H1 (cell line): ENCODE measurements around the gene RPS6KB2. TPM values are rescaled to one million over a fixed set of nuclear protein-coding genes. Genes with fewer than 3 reads are reported as not detected.
A peak's percentile ranks its signal among the peaks of the same experiment; 100 is the strongest.

Source experiments
- CREB1 ChIP-seq: IDR thresholded peaks from 2 replicates; pipeline ENCODE4 v1.6.1; 2012; ENCODE audit warnings: inconsistent platforms
- TBP ChIP-seq: IDR thresholded peaks from 2 replicates; pipeline ENCODE4 v1.6.1; 2011; ENCODE audit warnings: low read depth, low read length, improper control_type of control experiment
- polyA plus RNA-seq, 7 experiments: library from polyadenylated mRNA; depleted of rRNA in 3 of 7; stranded (reverse) in 5 of 7; unstranded in 2 of 7; fragments of >200 nt in 5 of 7; fragments of 200-250 nt in 2 of 7; gene quantifications; 1 replicate in 5 of 7; 2 replicates in 1 of 7; 4 replicates in 1 of 7; pipeline versions ENCODE4 v1.2.1 to v1.2.3, GENCODE V29; 2011 to 2013; ENCODE audit warnings: missing spikeins in 2 of 7, mixed read lengths in 2 of 7
- total RNA-seq: library from RNA; stranded (reverse); fragmentation: NEBNext Ultra II Directional; extraction: Animal tissue kit (Norgen Biotek cat#: 25700); gene quantifications from 2 replicates; pipeline ENCODE4 v1.2.1, GENCODE V29; 2021

Gene RPS6KB2
- total and polyA plus RNA-seq, 2 of the 8 experiments (the other 6 are each of a cell fraction or from before 2014, with no cell fraction given) = 41.0 to 47.1 TPM

GRCh38 chr11:67468759-67469507 lies 40.6 kb downstream of the RPS6KB2 start, which contains the start of gene TMEM134 (continued):
- TF ChIP-seq TBP (peak; percentile 60; the same call in 1 of the 2 replicates), CREB1 (peak; percentile 88)
